GM23338 (cell line): ENCODE measurements around the gene PPIF. TPM values are rescaled to one million over a fixed set of nuclear protein-coding genes. Genes with fewer than 3 reads are reported as not detected.

Experiments
- ATAC-seq: fragments of 200-7000 bp; cut with Tn5 transposase; 3 replicates; pipeline ENCODE4 v1.9.1; 2020
- DNase-seq: peaks from one replicate; pipeline ENCODE4 v3.0.0-alpha.2; 2015; ENCODE audit warnings: low spot score
- H2AFZ ChIP-seq: fragments of 200-600 bp; sonication (generic); 2 replicates; pipeline ENCODE4 v1.8.0; 2016; ENCODE audit warnings: antibody characterized with exemption, mild to moderate bottlenecking, moderate library complexity
- H3F3A ChIP-seq: fragments of 200-600 bp; sonication (generic); replicated peaks from 2 replicates; pipeline ENCODE4 v1.8.0; 2017; ENCODE audit warnings: antibody characterized with exemption, mixed run types, low read depth
- H3K27ac ChIP-seq: fragments of 200-600 bp; sonication (generic); 2 replicates; pipeline ENCODE4 v1.6.1; 2016; ENCODE audit warnings: low read depth
- H3K27me3 ChIP-seq: fragments of 200-600 bp; sonication (generic); 2 replicates; pipeline ENCODE4 v1.8.0; 2016; ENCODE audit warnings: mild to moderate bottlenecking, mixed run types, moderate library complexity; ENCODE audit not compliant: insufficient read depth
- H3K36me3 ChIP-seq: fragments of 200-600 bp; sonication (generic); 2 replicates; pipeline ENCODE4 v1.8.0; 2016; ENCODE audit warnings: mild to moderate bottlenecking; ENCODE audit not compliant: insufficient read depth
- H3K4me1 ChIP-seq: fragments of 200-600 bp; sonication (generic); 2 replicates; pipeline ENCODE4 v1.8.0; 2016; ENCODE audit warnings: mild to moderate bottlenecking, moderate library complexity; ENCODE audit not compliant: insufficient read depth
- H3K4me2 ChIP-seq: fragments of 200-600 bp; sonication (generic); 2 replicates; pipeline ENCODE4 v1.7.1; 2017; ENCODE audit warnings: mixed run types
- H3K4me3 ChIP-seq: fragments of 200-600 bp; sonication (generic); 2 replicates; pipeline ENCODE4 v1.6.1; 2016; ENCODE audit warnings: mixed run types
- H3K79me2 ChIP-seq: fragments of 200-600 bp; sonication (generic); replicated peaks from 2 replicates; pipeline ENCODE4 v1.8.0; 2017; ENCODE audit warnings: mild to moderate bottlenecking; ENCODE audit not compliant: insufficient read depth
- H3K9me2 ChIP-seq: fragments of 200-600 bp; sonication (generic); 2 replicates; pipeline ENCODE4 v1.8.0; 2017; ENCODE audit not compliant: insufficient read depth
- H4K20me1 ChIP-seq: fragments of 200-600 bp; sonication (generic); replicated peaks from 2 replicates; pipeline ENCODE4 v1.8.0; 2017; ENCODE audit warnings: mild to moderate bottlenecking; ENCODE audit not compliant: insufficient read depth
- H3K27ac Mint-ChIP-seq: 2 replicates; pipeline ENCODE4 v1.8.0; 2020; ENCODE audit warnings: inconsistent platforms, mild to moderate bottlenecking, moderate library complexity, mixed read lengths
- H3K27me3 Mint-ChIP-seq: 3 replicates; pipeline ENCODE4 v1.8.0; 2022; ENCODE audit warnings: low read depth, mild to moderate bottlenecking, moderate library complexity, mixed read lengths, inconsistent platforms; ENCODE audit not compliant: insufficient read depth, poor library complexity
- H3K36me3 Mint-ChIP-seq: 3 replicates; pipeline ENCODE4 v1.8.0; 2021; ENCODE audit warnings: low read depth, mild to moderate bottlenecking, inconsistent platforms, moderate library complexity, mixed read lengths
- H3K4me1 Mint-ChIP-seq: 3 replicates; pipeline ENCODE4 v1.8.0; 2020; ENCODE audit warnings: mild to moderate bottlenecking, inconsistent platforms, mixed read lengths
- H3K4me3 Mint-ChIP-seq: 3 replicates; pipeline ENCODE4 v1.8.0; 2021; ENCODE audit warnings: moderate library complexity, mild to moderate bottlenecking, inconsistent platforms, mixed read lengths
- H3K9me3 Mint-ChIP-seq: 3 replicates; pipeline ENCODE4 v1.8.0; 2020; ENCODE audit warnings: moderate library complexity, mild to moderate bottlenecking, inconsistent platforms, mixed read lengths
- CREB1 ChIP-seq: fragments of 250-450 bp; sonication (Bioruptor Pico); IDR thresholded peaks from 2 replicates; pipeline ENCODE4 v1.5.0; 2020; ENCODE audit warnings: low read depth, mild to moderate bottlenecking, moderate library complexity
- CTCF ChIP-seq, 2 experiments: fragments of 200-600 bp in 1 of 2; sonication (generic) in 1 of 2; conservative IDR thresholded peaks; 2 replicates each; pipeline versions ENCODE4 v1.5.1 to v1.6.1; 2016 to 2017; ENCODE audit warnings: antibody characterized with exemption in 2 of 2, low read depth in 2 of 2, mild to moderate bottlenecking in 2 of 2, moderate library complexity in 1 of 2
- EZH2 ChIP-seq: fragments of 200-600 bp; sonication (generic); IDR thresholded peaks from one replicate; pipeline ENCODE4 v1.8.0; 2017; ENCODE audit warnings: antibody characterized with exemption, mild to moderate bottlenecking, low read depth; ENCODE audit not compliant: unreplicated experiment
- EZH2phosphoT487 ChIP-seq: fragments of 200-600 bp; sonication (generic); IDR thresholded peaks from one replicate; pipeline ENCODE4 v1.8.1; 2018; ENCODE audit warnings: antibody characterized with exemption; ENCODE audit not compliant: unreplicated experiment
- JUNB ChIP-seq: IDR thresholded peaks from one replicate; pipeline ENCODE4 v1.6.1; 2016; ENCODE audit warnings: antibody characterized with exemption; ENCODE audit not compliant: unreplicated experiment
- NANOG ChIP-seq: IDR thresholded peaks from 2 replicates; pipeline ENCODE4 v1.6.1; 2016; ENCODE audit warnings: antibody characterized with exemption, borderline replicate concordance
- POLR2AphosphoS5 ChIP-seq: IDR thresholded peaks from 2 replicates; pipeline ENCODE4 v1.6.1; 2016; ENCODE audit warnings: antibody characterized with exemption, low read depth
- REST ChIP-seq: IDR thresholded peaks from one replicate; pipeline ENCODE4 v1.6.1; 2018; ENCODE audit warnings: antibody characterized with exemption; ENCODE audit not compliant: unreplicated experiment
- STAT1 ChIP-seq: IDR thresholded peaks from one replicate; pipeline ENCODE4 v1.6.1; 2016; ENCODE audit warnings: antibody characterized with exemption; ENCODE audit not compliant: unreplicated experiment
- ZNF114 ChIP-seq: fragments of 250-450 bp; sonication (Bioruptor Pico); IDR thresholded peaks from 2 replicates; pipeline ENCODE4 v1.5.0; 2020; ENCODE audit warnings: mild to moderate bottlenecking, moderate library complexity
- ZNF331 ChIP-seq: fragments of 250-450 bp; sonication (Bioruptor Pico); IDR thresholded peaks from 2 replicates; pipeline ENCODE4 v1.5.0; 2020; ENCODE audit warnings: low read depth, mild to moderate bottlenecking, moderate library complexity
- ZNF462 ChIP-seq: fragments of 250-450 bp; sonication (Bioruptor Pico); IDR thresholded peaks from 2 replicates; pipeline ENCODE4 v1.5.0; 2020; ENCODE audit warnings: mild to moderate bottlenecking, moderate library complexity
- polyA plus RNA-seq: library from polyadenylated mRNA; unstranded; fragments of >200 nt; fragmentation: Nextera tagmentation; extraction: Ambion mirVana; gene quantifications from 2 replicates; pipeline ENCODE4 v1.2.1, GENCODE V29; 2016
- total RNA-seq: library from RNA; depleted of rRNA; stranded (reverse); fragments of >200 nt; shearing (Covaris generic); gene quantifications from 2 replicates; pipeline ENCODE4 v1.2.3, GENCODE V29; 2014

Gene PPIF
- total and polyA plus RNA-seq, 2 experiments from 2014 or later: 32.1 to 43.6 TPM

GRCh38 chr10:79322616-79323543 is 24.4 kb upstream of the PPIF start:
- Histone ChIP-seq H3K27ac (no peak overlapping the region), H4K20me1 (no peaks in the 10 kb centered on the region), H3K79me2 (no peaks in the 10 kb centered on the region), H3K4me2 (no peak overlapping the region), H3K4me3 (no peak overlapping the region), H3K27me3 (no peaks in the 10 kb centered on the region), H3K4me1 (peaks cover 9% of the 10 kb centered on the region), H3F3A (no peaks in the 10 kb centered on the region), H3K36me3 (no peaks in the 10 kb centered on the region), H3K9me2 (no peaks in the 10 kb centered on the region), H2AFZ (no peak overlapping the region)
- peaks cover 3% of the 10 kb centered on the region; the same call in 1 of the 3 replicates for H3K9me3 Mint-ChIP-seq
- DNase-seq (no peak), ATAC-seq (no peak)
- peaks cover 5% of the 10 kb centered on the region; the same call in 1 of the 3 replicates for H3K36me3 Mint-ChIP-seq
- TF ChIP-seq ZNF331 (CRISPR knock-in tag) (no peak), EZH2 (no peak), ZNF462 (CRISPR knock-in tag) (no peak), JUNB (no peak), CREB1 (CRISPR knock-in tag) (no peak), REST (no peak), STAT1 (no peak), ZNF114 (CRISPR knock-in tag) (no peak), EZH2phosphoT487 (no peak), POLR2AphosphoS5 (no peak), CTCF (conservative IDR thresholded peaks at IDR 0.05; ENCODE audit: low read depth in 2 of 2) (no peak), NANOG (no peak)
- H3K4me3 Mint-ChIP-seq: no peak overlapping the region
- H3K27me3 Mint-ChIP-seq: peaks cover 19% of the 10 kb centered on the region
- H3K27ac Mint-ChIP-seq: no peak overlapping the region
- H3K4me1 Mint-ChIP-seq: peaks cover 11% of the 10 kb centered on the region
